Heart left ventricle (tissue), 13 donors: ENCODE results near the gene C16orf92.

Experiments used
- POLR2A ChIP-seq, 2 donors: fragments of 450-650 bp; IDR thresholded peaks; one replicate each; pipeline ENCODE4 v1.6.1; 2017; ENCODE audit warnings: antibody characterized with exemption in 2 of 2, mild to moderate bottlenecking in 2 of 2, moderate library complexity in 2 of 2
- TF ChIP-seq, protein P1 (sequence below), 12 donors: fragments of 200-600 bp; sonication (generic) in 4 of 12; IDR thresholded peaks; one replicate each; pipeline versions ENCODE4 v1.5.0 to v1.8.0; 2018 to 2022; ENCODE audit warnings: antibody characterized with exemption in 12 of 12, mild to moderate bottlenecking in 5 of 12
- donor health status: ischemic (EF 13 %, LVEDD 7.1; RV severe dilation, severe dysfunction).
- donor health status: DM: no; HTN: yes; CAD: no.
- donor health status: DM: no; HTN: no; CAD: no.
- donor health status: ischemic (EF 25% LVEDD 6.9; RV normal size, moderate dysfunction).
- donor health status: ischemic (EF 25% LVEDD 5.7; RV mildly dilated, moderate dysfunction).
- donor health status: ischemic (EF 35%, LVEDD 5.7; RV mildly dilated, moderate dysfunction).
- donor health status: nonischemic (EF 11% LVEDD 7.7; RV severe dilation, severe dysfunction).
- donor health status: DM: yes; HTN: yes; CAD: no.
- donor health status: PGD.
- donor health status: ischemic (EF 29% LVEDD 5.4; RV normal size, mild dysfunction).
- donor health status: nonischemic (EF 23%, LVEDD 6.1; RV moderate dilation, normal function).

DNA sequence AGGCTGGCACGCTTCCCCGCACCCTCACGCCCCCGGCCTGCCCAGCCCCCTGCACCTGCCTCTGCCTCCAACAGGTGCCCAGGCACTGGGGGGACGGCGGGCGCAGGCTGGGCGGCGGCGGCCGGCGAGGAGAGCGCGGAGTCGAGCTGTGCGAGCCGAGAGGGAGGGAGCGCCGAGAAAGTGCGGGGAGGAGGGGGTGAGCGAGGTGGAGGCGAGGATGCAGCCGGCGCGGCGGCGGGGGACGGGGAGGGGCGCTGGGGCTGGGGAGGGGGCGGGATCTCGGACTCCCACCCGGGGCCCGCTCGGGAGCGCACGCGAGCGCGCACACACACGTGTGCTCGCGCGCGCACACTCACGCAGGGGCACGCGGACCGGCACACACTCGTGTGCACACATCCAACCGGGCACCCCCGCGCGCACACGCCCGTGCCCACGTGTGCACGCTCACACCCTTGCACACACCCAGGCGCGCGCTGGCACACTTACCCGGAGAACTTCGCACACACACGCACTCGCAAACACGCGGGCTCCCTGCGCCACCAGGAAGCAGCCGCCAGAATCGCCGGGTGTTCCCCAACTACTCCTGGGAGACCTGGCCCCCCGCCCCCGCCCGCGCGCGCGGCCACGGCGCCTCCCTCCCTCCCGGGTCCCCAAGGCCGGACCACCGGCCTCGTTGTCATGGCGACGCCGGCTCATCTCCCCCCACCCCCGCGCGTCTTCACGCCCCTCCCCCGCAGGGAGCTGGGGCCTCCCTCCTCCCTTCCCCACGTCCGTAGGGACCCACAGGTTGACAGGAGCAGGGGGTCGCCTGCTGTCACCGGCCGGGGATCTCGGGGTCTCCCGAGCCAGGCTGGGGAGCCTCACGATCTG lies 11.9 kb upstream of the C16orf92 start, which contains the start of gene DOC2A:
- TF ChIP-seq, protein P1, sequence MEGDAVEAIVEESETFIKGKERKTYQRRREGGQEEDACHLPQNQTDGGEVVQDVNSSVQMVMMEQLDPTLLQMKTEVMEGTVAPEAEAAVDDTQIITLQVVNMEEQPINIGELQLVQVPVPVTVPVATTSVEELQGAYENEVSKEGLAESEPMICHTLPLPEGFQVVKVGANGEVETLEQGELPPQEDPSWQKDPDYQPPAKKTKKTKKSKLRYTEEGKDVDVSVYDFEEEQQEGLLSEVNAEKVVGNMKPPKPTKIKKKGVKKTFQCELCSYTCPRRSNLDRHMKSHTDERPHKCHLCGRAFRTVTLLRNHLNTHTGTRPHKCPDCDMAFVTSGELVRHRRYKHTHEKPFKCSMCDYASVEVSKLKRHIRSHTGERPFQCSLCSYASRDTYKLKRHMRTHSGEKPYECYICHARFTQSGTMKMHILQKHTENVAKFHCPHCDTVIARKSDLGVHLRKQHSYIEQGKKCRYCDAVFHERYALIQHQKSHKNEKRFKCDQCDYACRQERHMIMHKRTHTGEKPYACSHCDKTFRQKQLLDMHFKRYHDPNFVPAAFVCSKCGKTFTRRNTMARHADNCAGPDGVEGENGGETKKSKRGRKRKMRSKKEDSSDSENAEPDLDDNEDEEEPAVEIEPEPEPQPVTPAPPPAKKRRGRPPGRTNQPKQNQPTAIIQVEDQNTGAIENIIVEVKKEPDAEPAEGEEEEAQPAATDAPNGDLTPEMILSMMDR (IDR thresholded peaks at IDR 0.05): no peak
- TF ChIP-seq POLR2A (IDR thresholded peaks at IDR 0.05): no peak
